ENCODE data around the gene ANXA2R. TPM values are rescaled to one million over a fixed set of nuclear protein-coding genes. Genes with fewer than 3 reads are reported as not detected.

ANXA2R gene
- total and polyA plus RNA-seq, 9 of the 15 experiments (the other 6 are each of a cell fraction or from before 2014, with no cell fraction given), result 2.1 to 4.8 (median 3.4) TPM

DNA sequence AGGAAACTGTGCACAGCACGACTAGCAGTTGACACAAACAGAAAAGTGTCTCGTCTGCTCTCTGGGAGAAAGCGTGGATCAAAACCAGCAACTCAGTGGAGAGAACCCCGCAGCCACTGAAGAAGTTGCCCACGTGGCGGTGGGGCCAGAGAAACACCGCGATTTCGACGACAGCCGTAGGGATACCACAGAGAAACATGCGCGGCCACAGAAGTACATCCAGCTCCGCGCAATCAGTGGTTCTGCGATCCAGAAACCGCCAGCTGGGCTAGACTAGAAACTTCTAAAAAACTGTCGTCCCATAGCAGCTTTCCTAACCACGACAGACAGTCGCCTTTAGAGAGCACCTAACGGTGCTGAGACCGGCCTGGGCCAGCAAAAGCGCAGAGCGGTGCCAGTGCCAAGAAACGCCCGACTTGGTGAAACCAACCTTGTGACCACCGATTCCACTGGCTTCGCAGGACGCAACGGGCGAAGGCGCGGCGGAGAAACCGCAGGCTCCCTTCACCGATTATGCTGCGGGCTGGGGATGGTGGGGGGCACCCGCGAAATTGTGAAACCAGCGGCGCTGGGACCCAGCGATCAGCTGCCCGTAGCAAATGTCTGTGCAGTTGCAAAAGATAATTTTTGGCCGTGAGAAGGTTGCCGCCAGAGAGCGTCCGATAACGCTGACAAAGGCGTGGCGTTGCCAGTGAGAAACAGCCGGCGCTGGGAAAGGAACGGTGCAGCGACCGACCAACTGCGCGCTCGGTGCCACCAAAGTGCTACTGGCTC is 2.7 kb upstream of the ANXA2R start (continued):
- TF ChIP-seq MEF2D (tag; conservative IDR thresholded peaks at IDR 0.05; ENCODE audit: low read depth) (peak; percentile 30; the same call in 1 of the 2 replicates), HMG20A (CRISPR knock-in tag; conservative IDR thresholded peaks at IDR 0.05) (no peak), WHSC1 (IDR thresholded peaks at IDR 0.05; ENCODE audit: low read length) (no peak), MCM7 (IDR thresholded peaks at IDR 0.05) (no peak), NFIX (CRISPR knock-in tag; IDR thresholded peaks at IDR 0.05; ENCODE audit: low read depth) (no peak), CCAR2 (IDR thresholded peaks at IDR 0.05; ENCODE audit: low read depth, low read length) (no peak), ATF4 (CRISPR knock-in tag; IDR thresholded peaks at IDR 0.05) (no peak), ZNF764 (CRISPR knock-in tag; IDR thresholded peaks at IDR 0.05; ENCODE audit: low read depth) (no peak), CBX1 (IDR thresholded peaks at IDR 0.05; ENCODE audit: low read depth) (peak; percentile 86), MECOM (CRISPR knock-in tag; IDR thresholded peaks at IDR 0.05) (no peak; the same call in 1 of the 2 replicates), RBM17 (IDR thresholded peaks at IDR 0.05; ENCODE audit: borderline replicate concordance, low read depth, low read length) (no peak), CBX3 (IDR thresholded peaks at IDR 0.05; ENCODE audit: borderline replicate concordance in 1 of 2, low read length in 2 of 2) (peak in 1 of 2 experiments; percentile 88; a peak in 2 of 3 replicates), ELK3 (CRISPR knock-in tag; IDR thresholded peaks at IDR 0.05) (no peak), POLR3G (IDR thresholded peaks at IDR 0.05; ENCODE audit: extremely low read depth, insufficient read length, insufficient replicate concordance) (no peak), HMG20B (CRISPR knock-in tag; IDR thresholded peaks at IDR 0.05) (no peak), ZBTB8A (IDR thresholded peaks at IDR 0.05; ENCODE audit: partially characterized antibody) (no peak), ETV6 (IDR thresholded peaks at IDR 0.05; ENCODE audit: borderline replicate concordance in 1 of 2, low read depth in 2 of 2, low read length in 1 of 2) (peak; percentile 35 to 71; a peak in 2 of 4 replicates), ETV6 (CRISPR knock-in tag; IDR thresholded peaks at IDR 0.05; ENCODE audit: borderline replicate concordance) (peak; percentile 94)
- TF ChIP-seq, protein P1, sequence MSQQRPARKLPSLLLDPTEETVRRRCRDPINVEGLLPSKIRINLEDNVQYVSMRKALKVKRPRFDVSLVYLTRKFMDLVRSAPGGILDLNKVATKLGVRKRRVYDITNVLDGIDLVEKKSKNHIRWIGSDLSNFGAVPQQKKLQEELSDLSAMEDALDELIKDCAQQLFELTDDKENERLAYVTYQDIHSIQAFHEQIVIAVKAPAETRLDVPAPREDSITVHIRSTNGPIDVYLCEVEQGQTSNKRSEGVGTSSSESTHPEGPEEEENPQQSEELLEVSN (IDR thresholded peaks at IDR 0.05; ENCODE audit: borderline replicate concordance in 1 of 2, extremely low read depth in 1 of 2, insufficient read depth in 1 of 2, insufficient read length in 1 of 2, low read depth in 1 of 2, low read length in 1 of 2, poor library complexity in 1 of 2, severe bottlenecking in 1 of 2), result peak; percentile 95 to 96
- TF ChIP-seq, protein P2, sequence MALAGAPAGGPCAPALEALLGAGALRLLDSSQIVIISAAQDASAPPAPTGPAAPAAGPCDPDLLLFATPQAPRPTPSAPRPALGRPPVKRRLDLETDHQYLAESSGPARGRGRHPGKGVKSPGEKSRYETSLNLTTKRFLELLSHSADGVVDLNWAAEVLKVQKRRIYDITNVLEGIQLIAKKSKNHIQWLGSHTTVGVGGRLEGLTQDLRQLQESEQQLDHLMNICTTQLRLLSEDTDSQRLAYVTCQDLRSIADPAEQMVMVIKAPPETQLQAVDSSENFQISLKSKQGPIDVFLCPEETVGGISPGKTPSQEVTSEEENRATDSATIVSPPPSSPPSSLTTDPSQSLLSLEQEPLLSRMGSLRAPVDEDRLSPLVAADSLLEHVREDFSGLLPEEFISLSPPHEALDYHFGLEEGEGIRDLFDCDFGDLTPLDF (CRISPR knock-in tag; IDR thresholded peaks at IDR 0.05), result peak; percentile 75
- TF ChIP-seq, protein P3, sequence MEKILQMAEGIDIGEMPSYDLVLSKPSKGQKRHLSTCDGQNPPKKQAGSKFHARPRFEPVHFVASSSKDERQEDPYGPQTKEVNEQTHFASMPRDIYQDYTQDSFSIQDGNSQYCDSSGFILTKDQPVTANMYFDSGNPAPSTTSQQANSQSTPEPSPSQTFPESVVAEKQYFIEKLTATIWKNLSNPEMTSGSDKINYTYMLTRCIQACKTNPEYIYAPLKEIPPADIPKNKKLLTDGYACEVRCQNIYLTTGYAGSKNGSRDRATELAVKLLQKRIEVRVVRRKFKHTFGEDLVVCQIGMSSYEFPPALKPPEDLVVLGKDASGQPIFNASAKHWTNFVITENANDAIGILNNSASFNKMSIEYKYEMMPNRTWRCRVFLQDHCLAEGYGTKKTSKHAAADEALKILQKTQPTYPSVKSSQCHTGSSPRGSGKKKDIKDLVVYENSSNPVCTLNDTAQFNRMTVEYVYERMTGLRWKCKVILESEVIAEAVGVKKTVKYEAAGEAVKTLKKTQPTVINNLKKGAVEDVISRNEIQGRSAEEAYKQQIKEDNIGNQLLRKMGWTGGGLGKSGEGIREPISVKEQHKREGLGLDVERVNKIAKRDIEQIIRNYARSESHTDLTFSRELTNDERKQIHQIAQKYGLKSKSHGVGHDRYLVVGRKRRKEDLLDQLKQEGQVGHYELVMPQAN (IDR thresholded peaks at IDR 0.05; ENCODE audit: borderline replicate concordance), result no peak

Measured in K562 (cell line).